ENCODE data around the gene SMIM7.
"Not testable (repeated sequence)": the region's sequence is repeated elsewhere in the genome, so short reads cannot be mapped to it uniquely, and the experiment has no call there.

The SMIM7 gene

DNA sequence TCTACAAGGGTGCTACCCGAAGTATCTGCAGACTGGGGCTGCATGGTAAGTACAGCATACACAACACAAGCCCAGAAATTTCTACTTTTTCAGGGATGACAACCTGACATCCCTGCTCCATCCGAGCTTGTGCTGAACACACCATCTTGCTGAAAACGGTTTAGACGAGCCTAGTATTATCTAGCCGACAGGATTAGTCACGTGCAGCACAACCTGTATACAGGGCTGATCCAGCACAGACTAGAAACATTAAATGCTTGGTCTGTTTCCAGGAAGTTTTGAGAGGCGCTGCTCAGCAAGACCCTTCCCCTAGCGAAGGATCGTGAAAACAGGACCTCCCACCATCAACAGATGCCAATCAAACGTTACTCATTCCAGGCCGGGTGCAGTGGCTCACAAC is 4.2 kb downstream of the SMIM7 start:
- no peak for DNase-seq (ENCODE audit: low read depth)
- TF ChIP-seq, protein P1, sequence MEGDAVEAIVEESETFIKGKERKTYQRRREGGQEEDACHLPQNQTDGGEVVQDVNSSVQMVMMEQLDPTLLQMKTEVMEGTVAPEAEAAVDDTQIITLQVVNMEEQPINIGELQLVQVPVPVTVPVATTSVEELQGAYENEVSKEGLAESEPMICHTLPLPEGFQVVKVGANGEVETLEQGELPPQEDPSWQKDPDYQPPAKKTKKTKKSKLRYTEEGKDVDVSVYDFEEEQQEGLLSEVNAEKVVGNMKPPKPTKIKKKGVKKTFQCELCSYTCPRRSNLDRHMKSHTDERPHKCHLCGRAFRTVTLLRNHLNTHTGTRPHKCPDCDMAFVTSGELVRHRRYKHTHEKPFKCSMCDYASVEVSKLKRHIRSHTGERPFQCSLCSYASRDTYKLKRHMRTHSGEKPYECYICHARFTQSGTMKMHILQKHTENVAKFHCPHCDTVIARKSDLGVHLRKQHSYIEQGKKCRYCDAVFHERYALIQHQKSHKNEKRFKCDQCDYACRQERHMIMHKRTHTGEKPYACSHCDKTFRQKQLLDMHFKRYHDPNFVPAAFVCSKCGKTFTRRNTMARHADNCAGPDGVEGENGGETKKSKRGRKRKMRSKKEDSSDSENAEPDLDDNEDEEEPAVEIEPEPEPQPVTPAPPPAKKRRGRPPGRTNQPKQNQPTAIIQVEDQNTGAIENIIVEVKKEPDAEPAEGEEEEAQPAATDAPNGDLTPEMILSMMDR (conservative IDR thresholded peaks at IDR 0.05; ENCODE audit: low read depth, low read length): no peak
- no peak overlapping the region for H3K4me3 ChIP-seq (ENCODE audit: low read length)

DNA sequence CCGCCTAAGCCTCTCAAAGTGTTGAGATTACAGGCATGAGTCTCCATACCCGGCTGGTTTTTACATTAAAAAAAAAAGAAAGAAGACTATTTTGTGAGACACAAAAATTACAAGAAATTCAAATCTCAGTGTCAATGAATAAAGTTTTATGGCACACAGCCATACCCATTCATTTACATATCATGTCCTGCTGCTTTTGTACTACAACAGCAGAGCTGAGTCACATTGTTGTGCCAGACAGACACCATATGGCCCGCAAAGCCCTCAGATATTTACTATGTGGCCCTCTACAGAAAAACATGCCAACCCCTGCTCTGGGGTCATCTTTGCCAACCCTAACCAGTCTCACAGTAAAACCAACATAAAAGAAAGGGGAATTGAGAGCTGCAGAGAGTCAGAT is 5.3 kb downstream of the SMIM7 start:
- no peak for DNase-seq (ENCODE audit: low read depth)

DNA sequence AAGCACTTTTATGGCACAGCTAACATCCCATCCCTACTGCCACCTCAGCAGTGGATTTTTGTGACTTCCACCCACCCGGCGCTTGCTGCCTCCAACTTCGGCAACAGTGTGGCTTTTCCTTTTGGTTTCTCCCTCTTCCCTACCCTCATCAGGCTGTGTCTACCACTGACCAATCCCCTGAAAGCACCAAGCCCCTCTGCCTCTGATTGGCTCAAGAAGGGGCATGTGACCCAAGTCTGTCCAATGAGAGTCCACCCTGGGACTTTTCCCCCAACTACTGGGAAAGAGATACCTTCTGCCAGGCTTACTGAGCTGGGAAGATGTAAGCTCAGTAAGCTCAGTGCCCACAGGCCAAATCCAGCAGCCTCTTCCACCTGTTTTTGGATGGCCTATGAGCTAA is 5.8 kb downstream of the SMIM7 start:
- TF ChIP-seq, protein P1 (conservative IDR thresholded peaks at IDR 0.05; ENCODE audit: low read depth, low read length): no peak
- DNase-seq (ENCODE audit: low read depth): no peak
- H3K4me3 ChIP-seq (ENCODE audit: low read length): no peak overlapping the region

More for the DNA sequence above, 5.3 kb downstream of the SMIM7 start:
- TF ChIP-seq, protein P1 (conservative IDR thresholded peaks at IDR 0.05; ENCODE audit: low read depth, low read length): no peak
- no peak overlapping the region for H3K4me3 ChIP-seq (ENCODE audit: low read length)

DNA sequence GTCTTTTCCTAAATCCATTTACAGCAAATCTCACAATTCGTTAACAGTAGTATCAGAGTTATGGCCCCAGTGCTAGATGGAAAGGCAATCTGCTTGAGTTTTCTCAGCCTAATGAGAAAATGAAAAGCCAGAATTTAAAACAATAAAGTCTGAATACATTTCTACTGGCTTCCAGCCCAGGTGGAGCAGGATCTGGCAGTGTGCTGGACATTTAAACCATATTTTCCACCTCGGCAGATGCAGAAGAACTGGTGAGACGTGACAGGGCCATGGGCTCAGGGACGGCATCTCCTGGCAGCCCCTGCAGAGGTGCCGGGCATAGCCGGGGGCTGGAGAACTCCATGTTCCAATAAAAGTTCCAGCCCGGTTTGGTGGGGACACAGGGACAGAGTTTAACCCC is 7.1 kb downstream of the SMIM7 start:
- DNase-seq (ENCODE audit: low read depth): no peak
- H3K4me3 ChIP-seq (ENCODE audit: low read length): no peak overlapping the region
- TF ChIP-seq, protein P1 (conservative IDR thresholded peaks at IDR 0.05; ENCODE audit: low read depth, low read length): no peak

DNA sequence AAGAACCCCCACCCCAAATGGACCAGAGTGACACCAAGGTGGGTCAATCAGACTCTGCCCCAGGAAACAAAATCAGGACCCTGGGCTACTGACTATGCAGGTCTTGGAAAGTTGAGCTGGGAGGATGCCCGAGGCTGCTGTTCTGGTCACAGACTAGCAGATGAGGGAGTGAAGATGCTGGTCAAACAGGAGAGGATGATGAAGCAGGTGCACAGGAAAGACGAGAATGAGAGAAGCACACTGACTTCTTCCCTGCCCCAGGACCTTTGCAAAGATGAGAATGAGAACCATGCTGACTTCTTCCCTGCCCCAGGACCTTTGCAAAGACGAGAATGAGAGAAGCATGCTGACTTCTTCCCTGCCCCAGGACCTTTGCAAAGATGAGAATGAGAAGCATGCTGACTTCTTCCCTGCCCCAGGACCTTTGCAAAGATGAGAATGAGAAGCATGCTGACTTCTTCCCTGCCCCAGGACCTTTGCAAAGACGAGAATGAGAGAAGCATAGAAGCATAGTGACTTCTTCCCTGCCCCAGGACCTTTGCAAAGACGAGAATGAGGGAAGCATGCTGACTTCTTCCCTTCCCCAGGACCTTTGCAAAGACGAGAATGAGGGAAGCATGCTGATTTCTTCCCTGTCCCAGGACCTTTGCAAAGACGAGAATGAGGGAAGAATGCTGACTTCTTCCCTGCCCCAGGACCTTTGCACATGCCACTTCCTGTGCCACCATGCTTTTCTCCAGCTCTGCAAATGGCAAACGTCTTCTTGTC is 8.3 kb downstream of the SMIM7 start:
- DNase-seq (ENCODE audit: low read depth); H3K4me3 ChIP-seq (ENCODE audit: low read length): not testable (repeated sequence)

DNA sequence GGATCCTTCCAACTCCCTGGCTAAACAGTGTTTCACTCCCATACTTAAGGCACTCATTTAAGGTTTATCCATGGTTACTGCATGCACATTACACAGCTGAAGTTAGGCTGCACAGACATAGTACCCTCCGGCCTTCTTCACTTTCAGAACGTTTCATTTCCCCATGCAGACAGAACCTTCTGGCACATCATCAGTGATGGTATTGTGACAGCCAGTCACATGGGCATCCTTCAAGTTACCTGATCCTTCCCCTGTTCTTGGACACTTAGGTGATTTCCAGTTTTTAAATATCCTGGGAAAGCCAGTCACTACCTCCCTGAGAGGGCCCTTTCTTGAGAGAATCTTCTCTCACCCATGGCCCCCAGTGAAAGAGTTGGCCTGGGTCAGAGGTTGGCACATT is 9.1 kb downstream of the SMIM7 start:
- no peak overlapping the region for H3K4me3 ChIP-seq (ENCODE audit: low read length)
- DNase-seq (ENCODE audit: low read depth): no peak
- TF ChIP-seq, protein P1 (conservative IDR thresholded peaks at IDR 0.05; ENCODE audit: low read depth, low read length): no peak

DNA sequence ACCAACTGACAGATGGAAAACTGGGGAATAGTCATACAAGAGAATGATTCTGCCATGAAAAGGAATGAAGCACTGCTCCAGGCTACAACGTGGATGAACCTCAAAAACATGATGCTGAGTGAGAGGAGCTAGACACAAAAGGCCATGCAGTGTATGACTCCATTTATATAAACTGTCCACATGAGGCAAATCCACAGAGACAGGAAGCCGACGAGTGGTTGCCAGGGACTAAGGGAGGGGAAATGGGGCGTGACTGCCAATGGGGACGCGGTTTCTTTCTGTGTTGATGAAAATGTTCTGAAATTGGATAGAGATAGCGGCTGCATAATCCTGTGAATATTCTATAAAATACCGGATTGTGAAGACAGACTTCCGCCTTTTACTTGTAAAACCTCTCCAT is 10.2 kb downstream of the SMIM7 start:
- TF ChIP-seq, protein P1 (conservative IDR thresholded peaks at IDR 0.05; ENCODE audit: low read depth, low read length): no peak
- H3K4me3 ChIP-seq (ENCODE audit: low read length): no peak overlapping the region
- no peak for DNase-seq (ENCODE audit: low read depth)
